Measurements from ENCODE around the gene PAIP2B.

Gene PAIP2B

DNA sequence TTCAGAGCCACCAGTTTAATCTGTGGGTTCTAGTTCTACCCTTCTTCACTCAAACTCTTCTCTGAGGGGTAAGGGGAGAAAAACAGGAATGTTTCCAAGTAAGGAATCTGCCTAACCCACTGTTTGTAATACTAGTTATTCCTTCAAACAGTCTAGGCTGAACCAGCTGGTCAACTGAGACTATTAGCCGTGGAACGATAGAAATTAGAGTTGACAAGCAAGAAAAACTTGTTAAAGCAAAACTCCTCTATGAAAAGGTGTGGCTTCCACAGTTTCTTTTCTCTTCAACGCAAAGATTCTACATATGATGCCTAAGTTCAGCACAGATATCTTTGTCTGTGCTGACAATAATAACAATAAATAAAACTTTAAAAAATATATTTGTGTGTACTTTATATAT is 11.5 kb downstream of the PAIP2B start:
- Histone ChIP-seq H3K9me3 (replicated peaks; ENCODE audit: insufficient read depth, low read length) (no peaks in the 10 kb centered on the region), H3K4me1 (ENCODE audit: low read length) (no peaks in the 10 kb centered on the region), H3K27ac (ENCODE audit: low read length) (no peak overlapping the region), H2AFZ (ENCODE audit: low read length) (no peak overlapping the region), H3K27me3 (replicated peaks; ENCODE audit: insufficient read depth, low read length) (no peaks in the 10 kb centered on the region), H4K20me1 (ENCODE audit: insufficient read depth, low read length) (no peaks in the 10 kb centered on the region), H3K4me2 (ENCODE audit: low read depth, low read length) (no peak overlapping the region), H3K9me2 (replicated peaks; ENCODE audit: insufficient read depth, low read length) (no peaks in the 10 kb centered on the region), H3K36me3 (replicated peaks; ENCODE audit: insufficient read depth, low read length) (no peaks in the 10 kb centered on the region), H3K9ac (ENCODE audit: low read length) (no peak overlapping the region), H3K79me2 (ENCODE audit: low read length) (no peaks in the 10 kb centered on the region), H3K4me3 (ENCODE audit: low read length) (no peak overlapping the region), H3F3A (ENCODE audit: insufficient read depth, low read length) (no peaks in the 10 kb centered on the region)
- TF ChIP-seq EZH2phosphoT487 (IDR thresholded peaks at IDR 0.05; ENCODE audit: low read length) (no peak), EZH2 (optimal IDR thresholded peaks at IDR 0.05; ENCODE audit: low read depth, low read length) (no peak)
- TF ChIP-seq, protein P1, sequence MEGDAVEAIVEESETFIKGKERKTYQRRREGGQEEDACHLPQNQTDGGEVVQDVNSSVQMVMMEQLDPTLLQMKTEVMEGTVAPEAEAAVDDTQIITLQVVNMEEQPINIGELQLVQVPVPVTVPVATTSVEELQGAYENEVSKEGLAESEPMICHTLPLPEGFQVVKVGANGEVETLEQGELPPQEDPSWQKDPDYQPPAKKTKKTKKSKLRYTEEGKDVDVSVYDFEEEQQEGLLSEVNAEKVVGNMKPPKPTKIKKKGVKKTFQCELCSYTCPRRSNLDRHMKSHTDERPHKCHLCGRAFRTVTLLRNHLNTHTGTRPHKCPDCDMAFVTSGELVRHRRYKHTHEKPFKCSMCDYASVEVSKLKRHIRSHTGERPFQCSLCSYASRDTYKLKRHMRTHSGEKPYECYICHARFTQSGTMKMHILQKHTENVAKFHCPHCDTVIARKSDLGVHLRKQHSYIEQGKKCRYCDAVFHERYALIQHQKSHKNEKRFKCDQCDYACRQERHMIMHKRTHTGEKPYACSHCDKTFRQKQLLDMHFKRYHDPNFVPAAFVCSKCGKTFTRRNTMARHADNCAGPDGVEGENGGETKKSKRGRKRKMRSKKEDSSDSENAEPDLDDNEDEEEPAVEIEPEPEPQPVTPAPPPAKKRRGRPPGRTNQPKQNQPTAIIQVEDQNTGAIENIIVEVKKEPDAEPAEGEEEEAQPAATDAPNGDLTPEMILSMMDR (IDR thresholded peaks at IDR 0.05; ENCODE audit: low read length): no peak
- DNase-seq: no peak

DNA sequence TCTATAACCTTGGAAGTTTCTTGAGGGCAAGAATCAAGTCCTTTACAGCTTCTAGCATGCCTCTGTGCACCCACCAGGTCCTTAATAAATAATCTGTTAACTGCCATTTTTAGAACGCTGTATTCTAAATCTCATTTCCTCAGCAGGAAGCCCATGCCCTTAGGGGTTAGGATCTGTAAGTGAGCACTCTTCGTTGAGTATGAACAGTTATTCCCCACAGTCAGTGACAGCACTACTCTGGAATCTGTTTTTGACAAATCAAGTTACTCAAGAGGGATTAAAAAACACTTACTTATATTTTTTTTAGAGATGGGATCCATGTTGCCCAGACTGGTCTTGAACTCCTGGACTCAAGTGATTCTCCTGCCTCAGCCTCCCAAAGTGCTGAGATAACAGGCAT is 14.6 kb downstream of the PAIP2B start:
- H3K4me2 ChIP-seq (ENCODE audit: low read depth, low read length): no peak overlapping the region

DNA sequence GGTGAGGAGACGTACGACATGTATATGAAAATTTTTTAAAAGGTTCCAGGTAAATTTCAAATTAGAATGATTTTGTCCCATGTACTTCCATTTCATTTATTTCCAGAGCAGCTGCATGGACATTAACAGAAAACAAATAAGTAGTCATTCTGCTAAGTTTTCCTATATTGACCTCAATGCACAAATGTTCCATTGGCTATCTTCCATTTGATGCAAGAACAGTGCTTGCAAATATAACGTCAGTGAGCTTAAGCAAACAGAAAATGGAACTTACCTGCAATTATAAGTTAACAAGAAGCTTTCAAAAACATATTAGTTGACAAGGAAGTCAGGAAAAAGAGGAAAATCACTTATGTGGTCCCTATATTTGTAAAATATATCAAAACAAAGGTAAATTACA is 16.6 kb downstream of the PAIP2B start:
- H2AFZ ChIP-seq (ENCODE audit: low read length): no peak overlapping the region
- H3K4me2 ChIP-seq (ENCODE audit: low read depth, low read length): no peak overlapping the region
- DNase-seq: no peak
- H3K4me3 ChIP-seq (ENCODE audit: low read length): no peak overlapping the region
- H3K4me1 ChIP-seq (ENCODE audit: low read length): no peaks in the 10 kb centered on the region
- H3K27me3 ChIP-seq (replicated peaks; ENCODE audit: insufficient read depth, low read length): no peaks in the 10 kb centered on the region
- H3K9me2 ChIP-seq (replicated peaks; ENCODE audit: insufficient read depth, low read length): no peaks in the 10 kb centered on the region
- no peaks in the 10 kb centered on the region for H4K20me1 ChIP-seq (ENCODE audit: insufficient read depth, low read length)
- no peaks in the 10 kb centered on the region for H3F3A ChIP-seq (ENCODE audit: insufficient read depth, low read length)
- no peaks in the 10 kb centered on the region for H3K79me2 ChIP-seq (ENCODE audit: low read length)
- H3K27ac ChIP-seq (ENCODE audit: low read length): no peak overlapping the region
- no peaks in the 10 kb centered on the region for H3K9me3 ChIP-seq (replicated peaks; ENCODE audit: insufficient read depth, low read length)
- TF ChIP-seq EZH2phosphoT487 (IDR thresholded peaks at IDR 0.05; ENCODE audit: low read length) (no peak), EZH2 (optimal IDR thresholded peaks at IDR 0.05; ENCODE audit: low read depth, low read length) (no peak)
- TF ChIP-seq, protein P1 (IDR thresholded peaks at IDR 0.05; ENCODE audit: low read length): no peak
- no peaks in the 10 kb centered on the region for H3K36me3 ChIP-seq (replicated peaks; ENCODE audit: insufficient read depth, low read length)
- H3K9ac ChIP-seq (ENCODE audit: low read length): no peak overlapping the region

More for the DNA sequence above, 14.6 kb downstream of the PAIP2B start:
- no peaks in the 10 kb centered on the region for H4K20me1 ChIP-seq (ENCODE audit: insufficient read depth, low read length)
- no peak overlapping the region for H3K9ac ChIP-seq (ENCODE audit: low read length)
- H2AFZ ChIP-seq (ENCODE audit: low read length): no peak overlapping the region
- H3K36me3 ChIP-seq (replicated peaks; ENCODE audit: insufficient read depth, low read length): no peaks in the 10 kb centered on the region
- no peaks in the 10 kb centered on the region for H3F3A ChIP-seq (ENCODE audit: insufficient read depth, low read length)
- no peaks in the 10 kb centered on the region for H3K9me2 ChIP-seq (replicated peaks; ENCODE audit: insufficient read depth, low read length)
- DNase-seq: no peak
- H3K79me2 ChIP-seq (ENCODE audit: low read length): no peaks in the 10 kb centered on the region
- H3K27ac ChIP-seq (ENCODE audit: low read length): no peak overlapping the region
- no peak overlapping the region for H3K4me3 ChIP-seq (ENCODE audit: low read length)
- TF ChIP-seq EZH2 (optimal IDR thresholded peaks at IDR 0.05; ENCODE audit: low read depth, low read length) (no peak), EZH2phosphoT487 (IDR thresholded peaks at IDR 0.05; ENCODE audit: low read length) (no peak)
- TF ChIP-seq, protein P1 (IDR thresholded peaks at IDR 0.05; ENCODE audit: low read length): no peak
- no peaks in the 10 kb centered on the region for H3K4me1 ChIP-seq (ENCODE audit: low read length)
- no peaks in the 10 kb centered on the region for H3K27me3 ChIP-seq (replicated peaks; ENCODE audit: insufficient read depth, low read length)
- H3K9me3 ChIP-seq (replicated peaks; ENCODE audit: insufficient read depth, low read length): no peaks in the 10 kb centered on the region
